ENCODE results near the gene NHLH2. TPM values are rescaled to one million over a fixed set of nuclear protein-coding genes. Genes with fewer than 3 reads are reported as not detected.

NHLH2 gene
- total and polyA plus RNA-seq, 8 donors: 0.03 to 0.12 (median 0.06) TPM; not detected in 5

DNA sequence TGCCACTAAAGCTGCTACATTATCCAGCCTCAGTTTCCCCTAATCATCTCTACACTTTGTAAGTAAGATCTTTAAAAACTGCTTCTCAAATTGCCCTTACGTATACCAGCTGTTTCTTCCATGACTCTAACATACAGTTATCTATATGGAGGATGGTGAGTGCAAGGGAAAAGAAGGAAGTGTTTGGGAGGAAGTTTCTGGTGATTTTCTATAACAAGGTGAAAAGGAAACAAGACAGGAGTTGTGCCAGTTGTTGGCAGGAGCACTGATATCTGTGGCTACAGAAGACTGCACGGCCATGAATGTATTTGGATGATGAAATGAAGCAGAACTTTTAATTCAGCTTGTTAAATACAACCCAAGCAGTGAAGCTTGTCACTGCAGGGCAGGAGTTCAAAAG is 32.3 kb upstream of the NHLH2 start:
- Histone ChIP-seq H3K27ac (no peak overlapping the region), H3K27me3 (no peaks in the 10 kb centered on the region), H3K9me3 (no peaks in the 10 kb centered on the region), H3K4me3 (no peak overlapping the region), H3K4me1 (no peaks in the 10 kb centered on the region), H3K36me3 (no peaks in the 10 kb centered on the region)
- FAIRE-seq (no peak), ATAC-seq (no peak), DNase-seq (no peak)
- no peak for TF ChIP-seq CTCF (IDR thresholded peaks at IDR 0.05)
- 53 to 66% methylated on average over 2 of the region's 2 CpGs for WGBS, 2 donors
- intact Hi-C loops (cut with DNase I): no loop called here

DNA sequence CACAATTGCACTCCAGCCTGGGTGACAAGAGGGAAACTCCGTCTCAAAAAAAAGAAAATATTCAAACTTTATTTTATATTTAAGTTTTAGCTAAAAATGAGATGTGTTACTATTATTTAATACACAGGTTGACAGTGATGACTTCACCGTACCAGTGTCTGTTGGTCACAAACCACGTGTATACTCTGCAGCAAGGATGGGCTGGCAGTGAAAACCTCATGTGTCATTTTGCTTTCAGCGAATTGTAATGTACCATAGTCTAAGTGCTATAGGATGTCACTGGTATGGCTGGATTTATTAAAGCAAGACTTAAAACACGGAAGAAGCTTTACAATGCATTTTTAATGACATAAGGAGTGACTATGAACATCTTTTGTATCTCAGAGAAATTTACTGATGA is 28.1 kb upstream of the NHLH2 start:
- ATAC-seq: no peak
- Histone ChIP-seq H3K9me3 (no peaks in the 10 kb centered on the region), H3K27ac (no peak overlapping the region), H3K4me1 (no peaks in the 10 kb centered on the region), H3K4me3 (no peak overlapping the region), H3K27me3 (no peaks in the 10 kb centered on the region), H3K36me3 (no peaks in the 10 kb centered on the region)
- no peak for DNase-seq
- intact Hi-C loops (cut with DNase I): no loop called here
- WGBS, 2 donors: 63 to 68% methylated on average over 5 of the region's 5 CpGs
- FAIRE-seq: no peak
- no peak for TF ChIP-seq CTCF (IDR thresholded peaks at IDR 0.05)

DNA sequence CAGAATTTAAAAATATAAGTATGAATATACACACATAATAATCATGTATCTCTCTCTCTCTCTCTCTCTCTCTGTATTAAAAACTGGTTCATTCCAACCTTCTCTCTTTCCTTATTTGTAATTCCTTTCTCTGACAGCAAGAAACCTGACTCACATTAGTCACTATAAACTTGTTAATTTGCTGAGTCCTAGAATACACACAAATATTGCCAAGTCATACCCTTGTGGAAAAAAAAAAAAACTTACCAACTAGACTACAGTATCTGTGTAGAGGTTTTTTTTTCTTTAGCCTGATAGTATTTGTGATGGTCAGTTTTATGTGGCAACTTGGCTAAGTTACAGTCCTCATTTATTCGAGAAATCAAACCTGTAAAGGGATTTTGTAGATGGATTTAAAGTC is 26.3 kb upstream of the NHLH2 start:
- Histone ChIP-seq H3K4me1 (no peaks in the 10 kb centered on the region), H3K27me3 (no peaks in the 10 kb centered on the region), H3K36me3 (no peaks in the 10 kb centered on the region), H3K9me3 (no peaks in the 10 kb centered on the region), H3K4me3 (no peak overlapping the region), H3K27ac (no peak overlapping the region)
- FAIRE-seq (no peak), ATAC-seq (peak in 3 of 4 donors; percentile 63 to 79 (median 71)), DNase-seq (no peak)
- intact Hi-C loops (cut with DNase I): no loop called here
- WGBS, 2 donors: 51 to 57% methylated on average over 1 of the region's 1 CpG
- TF ChIP-seq CTCF (IDR thresholded peaks at IDR 0.05): no peak

DNA sequence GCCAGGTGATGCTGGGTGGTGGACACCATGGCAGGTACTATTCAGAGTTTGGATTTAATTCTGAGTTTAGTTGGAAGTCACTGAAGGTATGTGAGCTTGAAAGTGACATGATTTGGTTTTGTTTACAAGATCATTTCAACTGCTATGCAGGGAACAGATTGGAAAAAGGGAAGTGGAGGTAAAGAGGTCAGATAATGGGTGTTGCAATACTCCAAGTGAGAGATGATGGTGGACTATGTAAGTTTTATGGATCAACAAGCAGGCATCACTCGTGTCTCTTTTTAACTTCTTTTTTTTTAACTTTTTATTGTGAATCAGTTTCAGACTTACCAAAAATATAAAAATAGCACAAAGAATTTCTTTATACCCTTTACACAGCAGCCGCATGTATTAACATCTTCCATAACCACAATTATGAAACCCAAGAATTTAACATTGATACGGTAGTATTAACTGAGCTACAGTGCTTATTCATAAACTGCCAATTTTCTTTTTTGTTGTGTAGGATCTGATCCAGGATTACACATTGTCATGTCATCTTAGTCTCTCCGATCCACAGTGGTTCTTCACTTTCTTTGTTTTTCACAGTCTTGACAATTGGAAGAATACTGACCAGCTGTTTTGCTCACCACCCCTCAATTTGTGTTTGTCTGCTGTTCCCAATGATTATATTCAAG is 24.9 kb upstream of the NHLH2 start:
- DNase-seq: no peak
- H3K9me3 ChIP-seq: no peaks in the 10 kb centered on the region
- WGBS, 2 donors: 67 to 69% methylated on average over 4 of the region's 4 CpGs
- no peak for ATAC-seq
- intact Hi-C loops (cut with DNase I): no loop called here
- H3K4me1 ChIP-seq: no peaks in the 10 kb centered on the region
- no peaks in the 10 kb centered on the region for H3K27me3 ChIP-seq
- no peak overlapping the region for H3K27ac ChIP-seq
- FAIRE-seq: no peak
- H3K36me3 ChIP-seq: no peaks in the 10 kb centered on the region
- no peak for TF ChIP-seq CTCF (IDR thresholded peaks at IDR 0.05)
- no peak overlapping the region for H3K4me3 ChIP-seq

- no peak overlapping the region for H3K27ac ChIP-seq
- H3K27me3 ChIP-seq: no peaks in the 10 kb centered on the region
- no peaks in the 10 kb centered on the region for H3K36me3 ChIP-seq
- intact Hi-C loops (cut with DNase I): no loop called here
- no peak overlapping the region for H3K4me3 ChIP-seq
- no peaks in the 10 kb centered on the region for H3K9me3 ChIP-seq
- no peaks in the 10 kb centered on the region for H3K4me1 ChIP-seq
- no peak for TF ChIP-seq CTCF (IDR thresholded peaks at IDR 0.05)
- DNase-seq (no peak), ATAC-seq (no peak), FAIRE-seq (no peak)
- 68 to 82% methylated on average over 7 of the region's 7 CpGs for WGBS, 2 donors
These were observed 21.5 kb upstream of the NHLH2 start for GRCh38 chr1:115862403-115862802.
